GM23338 (cell line): ENCODE data around the gene TBC1D5. TPM values are rescaled to one million over a fixed set of nuclear protein-coding genes. Genes with fewer than 3 reads are reported as not detected.

Experiments used
- ATAC-seq: fragments of 200-7000 bp; cut with Tn5 transposase; 3 replicates; pipeline ENCODE4 v1.9.1; 2020
- DNase-seq: peaks from one replicate; pipeline ENCODE4 v3.0.0-alpha.2; 2015; ENCODE audit warnings: low spot score
- H2AFZ ChIP-seq: fragments of 200-600 bp; sonication (generic); 2 replicates; pipeline ENCODE4 v1.8.0; 2016; ENCODE audit warnings: antibody characterized with exemption, mild to moderate bottlenecking, moderate library complexity
- H3F3A ChIP-seq: fragments of 200-600 bp; sonication (generic); replicated peaks from 2 replicates; pipeline ENCODE4 v1.8.0; 2017; ENCODE audit warnings: antibody characterized with exemption, mixed run types, low read depth
- H3K27ac ChIP-seq: fragments of 200-600 bp; sonication (generic); 2 replicates; pipeline ENCODE4 v1.6.1; 2016; ENCODE audit warnings: low read depth
- H3K27me3 ChIP-seq: fragments of 200-600 bp; sonication (generic); 2 replicates; pipeline ENCODE4 v1.8.0; 2016; ENCODE audit warnings: mild to moderate bottlenecking, mixed run types, moderate library complexity; ENCODE audit not compliant: insufficient read depth
- H3K36me3 ChIP-seq: fragments of 200-600 bp; sonication (generic); 2 replicates; pipeline ENCODE4 v1.8.0; 2016; ENCODE audit warnings: mild to moderate bottlenecking; ENCODE audit not compliant: insufficient read depth
- H3K4me1 ChIP-seq: fragments of 200-600 bp; sonication (generic); 2 replicates; pipeline ENCODE4 v1.8.0; 2016; ENCODE audit warnings: mild to moderate bottlenecking, moderate library complexity; ENCODE audit not compliant: insufficient read depth
- H3K4me2 ChIP-seq: fragments of 200-600 bp; sonication (generic); 2 replicates; pipeline ENCODE4 v1.7.1; 2017; ENCODE audit warnings: mixed run types
- H3K4me3 ChIP-seq: fragments of 200-600 bp; sonication (generic); 2 replicates; pipeline ENCODE4 v1.6.1; 2016; ENCODE audit warnings: mixed run types
- H3K79me2 ChIP-seq: fragments of 200-600 bp; sonication (generic); replicated peaks from 2 replicates; pipeline ENCODE4 v1.8.0; 2017; ENCODE audit warnings: mild to moderate bottlenecking; ENCODE audit not compliant: insufficient read depth
- H3K9me2 ChIP-seq: fragments of 200-600 bp; sonication (generic); 2 replicates; pipeline ENCODE4 v1.8.0; 2017; ENCODE audit not compliant: insufficient read depth
- H4K20me1 ChIP-seq: fragments of 200-600 bp; sonication (generic); replicated peaks from 2 replicates; pipeline ENCODE4 v1.8.0; 2017; ENCODE audit warnings: mild to moderate bottlenecking; ENCODE audit not compliant: insufficient read depth
- H3K27ac Mint-ChIP-seq: 2 replicates; pipeline ENCODE4 v1.8.0; 2020; ENCODE audit warnings: inconsistent platforms, mild to moderate bottlenecking, moderate library complexity, mixed read lengths
- H3K27me3 Mint-ChIP-seq: 3 replicates; pipeline ENCODE4 v1.8.0; 2022; ENCODE audit warnings: low read depth, mild to moderate bottlenecking, moderate library complexity, mixed read lengths, inconsistent platforms; ENCODE audit not compliant: insufficient read depth, poor library complexity
- H3K36me3 Mint-ChIP-seq: 3 replicates; pipeline ENCODE4 v1.8.0; 2021; ENCODE audit warnings: low read depth, mild to moderate bottlenecking, inconsistent platforms, moderate library complexity, mixed read lengths
- H3K4me1 Mint-ChIP-seq: 3 replicates; pipeline ENCODE4 v1.8.0; 2020; ENCODE audit warnings: mild to moderate bottlenecking, inconsistent platforms, mixed read lengths
- H3K4me3 Mint-ChIP-seq: 3 replicates; pipeline ENCODE4 v1.8.0; 2021; ENCODE audit warnings: moderate library complexity, mild to moderate bottlenecking, inconsistent platforms, mixed read lengths
- H3K9me3 Mint-ChIP-seq: 3 replicates; pipeline ENCODE4 v1.8.0; 2020; ENCODE audit warnings: moderate library complexity, mild to moderate bottlenecking, inconsistent platforms, mixed read lengths
- CREB1 ChIP-seq: fragments of 250-450 bp; sonication (Bioruptor Pico); IDR thresholded peaks from 2 replicates; pipeline ENCODE4 v1.5.0; 2020; ENCODE audit warnings: low read depth, mild to moderate bottlenecking, moderate library complexity
- CTCF ChIP-seq, 2 experiments: fragments of 200-600 bp in 1 of 2; sonication (generic) in 1 of 2; conservative IDR thresholded peaks; 2 replicates each; pipeline versions ENCODE4 v1.5.1 to v1.6.1; 2016 to 2017; ENCODE audit warnings: antibody characterized with exemption in 2 of 2, low read depth in 2 of 2, mild to moderate bottlenecking in 2 of 2, moderate library complexity in 1 of 2
- ETS1 ChIP-seq: IDR thresholded peaks from 2 replicates; pipeline ENCODE4 v1.6.1; 2016; ENCODE audit warnings: antibody characterized with exemption
- EZH2 ChIP-seq: fragments of 200-600 bp; sonication (generic); IDR thresholded peaks from one replicate; pipeline ENCODE4 v1.8.0; 2017; ENCODE audit warnings: antibody characterized with exemption, mild to moderate bottlenecking, low read depth; ENCODE audit not compliant: unreplicated experiment
- EZH2phosphoT487 ChIP-seq: fragments of 200-600 bp; sonication (generic); IDR thresholded peaks from one replicate; pipeline ENCODE4 v1.8.1; 2018; ENCODE audit warnings: antibody characterized with exemption; ENCODE audit not compliant: unreplicated experiment
- POLR2AphosphoS5 ChIP-seq: IDR thresholded peaks from 2 replicates; pipeline ENCODE4 v1.6.1; 2016; ENCODE audit warnings: antibody characterized with exemption, low read depth
- REST ChIP-seq: IDR thresholded peaks from one replicate; pipeline ENCODE4 v1.6.1; 2018; ENCODE audit warnings: antibody characterized with exemption; ENCODE audit not compliant: unreplicated experiment
- STAT1 ChIP-seq: IDR thresholded peaks from one replicate; pipeline ENCODE4 v1.6.1; 2016; ENCODE audit warnings: antibody characterized with exemption; ENCODE audit not compliant: unreplicated experiment
- ZNF114 ChIP-seq: fragments of 250-450 bp; sonication (Bioruptor Pico); IDR thresholded peaks from 2 replicates; pipeline ENCODE4 v1.5.0; 2020; ENCODE audit warnings: mild to moderate bottlenecking, moderate library complexity
- ZNF331 ChIP-seq: fragments of 250-450 bp; sonication (Bioruptor Pico); IDR thresholded peaks from 2 replicates; pipeline ENCODE4 v1.5.0; 2020; ENCODE audit warnings: low read depth, mild to moderate bottlenecking, moderate library complexity
- polyA plus RNA-seq: library from polyadenylated mRNA; unstranded; fragments of >200 nt; fragmentation: Nextera tagmentation; extraction: Ambion mirVana; gene quantifications from 2 replicates; pipeline ENCODE4 v1.2.1, GENCODE V29; 2016
- total RNA-seq: library from RNA; depleted of rRNA; stranded (reverse); fragments of >200 nt; shearing (Covaris generic); gene quantifications from 2 replicates; pipeline ENCODE4 v1.2.3, GENCODE V29; 2014

The TBC1D5 gene
- total and polyA plus RNA-seq, 2 experiments from 2014 or later: 21.8 to 48.1 TPM

GRCh38 chr3:17473761-17474160 is 268.7 kb downstream of the TBC1D5 start (continued):
- TF ChIP-seq ZNF331 (CRISPR knock-in tag): no peak
- TF ChIP-seq CTCF (conservative IDR thresholded peaks at IDR 0.05; ENCODE audit: low read depth in 2 of 2): no peak; a peak in 1 of 4 replicates
- TF ChIP-seq ZNF114 (CRISPR knock-in tag): no peak
- TF ChIP-seq REST: no peak

- H3K27ac ChIP-seq: no peak overlapping the region
- Mint-ChIP-seq H3K4me1 (no peaks in the 10 kb centered on the region), H3K27ac (no peak overlapping the region), H3K36me3 (no peaks in the 10 kb centered on the region), H3K4me3 (no peak overlapping the region), H3K27me3 (no peaks in the 10 kb centered on the region), H3K9me3 (no peaks in the 10 kb centered on the region)
- ATAC-seq (no peak), DNase-seq (no peak)
- no peak overlapping the region for H2AFZ ChIP-seq
- H3K4me1 ChIP-seq: no peaks in the 10 kb centered on the region
- H3K4me3 ChIP-seq: no peak overlapping the region
- H3K36me3 ChIP-seq: no peaks in the 10 kb centered on the region
- no peak overlapping the region for H3K4me2 ChIP-seq
- H3K79me2 ChIP-seq: no peaks in the 10 kb centered on the region
- no peaks in the 10 kb centered on the region for H3K9me2 ChIP-seq
- TF ChIP-seq EZH2 (no peak), ZNF114 (CRISPR knock-in tag) (no peak), STAT1 (no peak), EZH2phosphoT487 (no peak), ETS1 (no peak), POLR2AphosphoS5 (no peak), CTCF (conservative IDR thresholded peaks at IDR 0.05; ENCODE audit: low read depth in 2 of 2) (no peak), CREB1 (CRISPR knock-in tag) (no peak)
- H3F3A ChIP-seq: no peaks in the 10 kb centered on the region
- no peaks in the 10 kb centered on the region for H3K27me3 ChIP-seq
- H4K20me1 ChIP-seq: no peaks in the 10 kb centered on the region
These were observed 272.5 kb downstream of the TBC1D5 start for GRCh38 chr3:17469954-17470353.
